GM12878 (cell line): ENCODE results near the gene PPP2R5D. TPM values are rescaled to one million over a fixed set of nuclear protein-coding genes. Genes with fewer than 3 reads are reported as not detected.

Experiments used
- ATAC-seq: fragments of 200-7000 bp; cut with Tn5 transposase; 3 replicates; pipeline ENCODE4 v1.9.1; 2020; ENCODE audit warnings: mild to moderate bottlenecking, moderate library complexity
- BruUV-seq: library from RNA; stranded (reverse); fragments of 400-500 nt; replicated peaks from 2 replicates; lab custom pipeline; 2021; lab: Mats Ljungman, UMichigan
- CTCF ChIA-PET: fragments of 300-600 bp; sonication (Branson Sonifier 250); formaldehyde crosslinking; extraction: SDS; loops from one replicate; lab custom pipeline; 2021; ENCODE audit warnings: inconsistent platforms; lab: Yijun Ruan, JAX
- POLR2A ChIA-PET: fragments of 350-600 bp; formaldehyde crosslinking; extraction: SDS; loops from one replicate; lab custom pipeline; 2021; ENCODE audit warnings: inconsistent platforms; lab: Charles Lee
- RAD21 ChIA-PET: fragments of 300-600 bp; sonication (Branson Sonifier 250); formaldehyde crosslinking; loops from one replicate; lab custom pipeline; 2023; ENCODE audit warnings: antibody characterized with exemption; ENCODE audit not compliant: unreplicated experiment; lab: Charles Lee
- SMC1A ChIA-PET: fragments of 300-600 bp; sonication (Branson Sonifier 250); formaldehyde crosslinking; loops from one replicate; lab custom pipeline; 2023; ENCODE audit not compliant: unreplicated experiment, uncharacterized antibody; lab: Charles Lee
- DNase-seq: peaks from one replicate; pipeline ENCODE4 v3.0.0-alpha.2; 2011; ENCODE audit warnings: low read depth, low spot score
- FAIRE-seq: peaks from 3 replicates; lab custom pipeline; 2011; peaks lifted over from hg19 to GRCh38; lab: Jason Lieb, UNC
- H2AFZ ChIP-seq: 2 replicates; pipeline ENCODE4 v1.6.0; 2011; ENCODE audit warnings: low read depth, low read length, control low read depth; ENCODE audit not compliant: control insufficient read depth
- H3K27ac ChIP-seq: 2 replicates; pipeline ENCODE4 v1.5.1; 2011; ENCODE audit warnings: control low read depth; ENCODE audit not compliant: control insufficient read depth, insufficient read depth
- H3K27me3 ChIP-seq, 2 experiments: replicated peaks in 1 of 2; 2 replicates each; pipeline versions ENCODE4 v1.6.0 to v1.6.1; 2011; ENCODE audit warnings: low read length in 1 of 2; ENCODE audit not compliant: control insufficient read depth in 2 of 2, insufficient read depth in 2 of 2
- H3K36me3 ChIP-seq, 2 experiments: 2 replicates each; pipeline ENCODE4 v1.5.1; 2011; ENCODE audit warnings: low read length in 1 of 2; ENCODE audit not compliant: control insufficient read depth in 2 of 2, insufficient read depth in 2 of 2
- H3K4me1 ChIP-seq: 2 replicates; pipeline ENCODE4 v1.6.1; 2011; ENCODE audit warnings: mild to moderate bottlenecking, low read length, moderate library complexity, mixed read lengths; ENCODE audit not compliant: control insufficient read depth, insufficient read depth
- H3K4me2 ChIP-seq: 2 replicates; pipeline ENCODE4 v1.6.0; 2011; ENCODE audit warnings: control low read depth; ENCODE audit not compliant: control insufficient read depth, insufficient read depth
- H3K4me3 ChIP-seq: fragments of 200-600 bp; sonication (generic); 2 replicates; pipeline ENCODE4 v1.5.1; 2016
- H3K79me2 ChIP-seq: 2 replicates; pipeline ENCODE4 v1.6.0; 2011; ENCODE audit warnings: low read length; ENCODE audit not compliant: control insufficient read depth, insufficient read depth
- H3K9ac ChIP-seq: 2 replicates; pipeline ENCODE4 v1.8.0; 2011; ENCODE audit warnings: low read length, control low read depth, mixed read lengths; ENCODE audit not compliant: control insufficient read depth, insufficient read depth
- H3K9me3 ChIP-seq: replicated peaks from 3 replicates; pipeline ENCODE4 v1.5.1; 2011; ENCODE audit warnings: mild to moderate bottlenecking, low read length; ENCODE audit not compliant: control insufficient read depth, insufficient read depth
- H4K20me1 ChIP-seq: 2 replicates; pipeline ENCODE4 v1.6.0; 2011; ENCODE audit not compliant: control insufficient read depth, insufficient read depth
- HDGF ChIP-seq: fragments of 450-650 bp; IDR thresholded peaks from 2 replicates; pipeline ENCODE4 v1.6.1; 2016; ENCODE audit warnings: antibody characterized with exemption
- IRF4 ChIP-seq: IDR thresholded peaks from 2 replicates; pipeline ENCODE4 v1.6.1; 2011; ENCODE audit warnings: low read depth, low read length
- KDM1A ChIP-seq: fragments of 200-600 bp; sonication (generic); IDR thresholded peaks from 2 replicates; pipeline ENCODE4 v1.6.1; 2016; ENCODE audit warnings: borderline replicate concordance
- KLF5 ChIP-seq: fragments of 450-650 bp; IDR thresholded peaks from 2 replicates; pipeline ENCODE4 v1.6.1; 2014; ENCODE audit warnings: mild to moderate bottlenecking; ENCODE audit not compliant: partially characterized antibody
- NFIC ChIP-seq: IDR thresholded peaks from 2 replicates; pipeline ENCODE4 v1.6.1; 2012; ENCODE audit warnings: low read depth, mild to moderate bottlenecking, inconsistent platforms, low read length, moderate library complexity
- PAX5 ChIP-seq: IDR thresholded peaks from 2 replicates; pipeline ENCODE4 v1.6.1; 2011; ENCODE audit warnings: low read depth, low read length, borderline replicate concordance
- POLR2AphosphoS2 ChIP-seq: IDR thresholded peaks from 2 replicates; pipeline ENCODE4 v1.6.1; 2011; ENCODE audit warnings: low read depth, mild to moderate bottlenecking, low read length, improper control_type of control experiment, moderate library complexity
- RB1 ChIP-seq: fragments of 450-650 bp; formaldehyde crosslinking; IDR thresholded peaks from 2 replicates; pipeline ENCODE4 v1.6.1; 2017; ENCODE audit warnings: mild to moderate bottlenecking, borderline replicate concordance
- RUNX3 ChIP-seq: IDR thresholded peaks from 2 replicates; pipeline ENCODE4 v1.6.1; 2012; ENCODE audit warnings: low read length, inconsistent platforms
- SRF ChIP-seq, 2 experiments: IDR thresholded peaks; 2 replicates each; pipeline ENCODE4 v1.6.1; 2011; ENCODE audit warnings: low read depth in 2 of 2, low read length in 2 of 2, mild to moderate bottlenecking in 1 of 2, moderate library complexity in 1 of 2
- TARDBP ChIP-seq: IDR thresholded peaks from 2 replicates; pipeline ENCODE4 v1.6.1; 2016; ENCODE audit warnings: borderline replicate concordance
- ZNF207 ChIP-seq: fragments of 450-650 bp; IDR thresholded peaks from 2 replicates; pipeline ENCODE4 v1.6.1; 2014; ENCODE audit warnings: antibody characterized with exemption, mild to moderate bottlenecking, borderline replicate concordance
- ZNF622 ChIP-seq: fragments of 450-650 bp; IDR thresholded peaks from 2 replicates; pipeline ENCODE4 v1.6.1; 2017; ENCODE audit warnings: mild to moderate bottlenecking, inconsistent platforms
- WGBS: methylation state at CpG from one replicate; pipeline ENCODE4 v1.1.6; 2016; ENCODE audit warnings: low lambda C conversion rate; ENCODE audit not compliant: insufficient replicate concordance, insufficient coverage; ENCODE audit errors: missing lambda C conversion rate; 5-methylcytosine and 5-hydroxymethylcytosine counted together
- in situ Hi-C: fragments of 300-500 bp; cut with MboI; formaldehyde crosslinking; loops from 9 replicates; pipeline ENCODE4 v1.14.3; 2018; ENCODE audit warnings: mixed read lengths
- intact Hi-C: fragments of 100-400 bp; cut with micrococcal nuclease; formaldehyde crosslinking; loops from one replicate; pipeline ENCODE4 v1.14.2; 2022; ENCODE audit not compliant: unreplicated experiment
- polyA plus RNA-seq, 11 experiments: library from polyadenylated mRNA; depleted of rRNA in 4 of 11; unstranded in 6 of 11; stranded (reverse) in 5 of 11; fragments of >200 nt; fragmentation: Nextera tagmentation in 4 of 11; fragmentation: Illumina TruSeq in 1 of 11; extraction: Ambion mirVana in 4 of 11; extraction: Trizol in 1 of 11; gene quantifications; 1 replicate in 1 of 11; 2 replicates in 10 of 11; pipeline versions ENCODE4 v1.2.1 to v1.2.3, GENCODE V29; 2011 to 2016; ENCODE audit warnings: inconsistent platforms in 2 of 11, missing spikeins in 2 of 11, low read depth in 1 of 11
- total RNA-seq, 4 experiments: library from RNA; depleted of rRNA in 3 of 4; stranded (reverse); fragments of >200 nt in 3 of 4; fragmentation: Illumina TruSeq in 1 of 4; extraction: Trizol in 1 of 4; gene quantifications; 2 replicates each; pipeline versions ENCODE4 v1.2.1 to v1.2.3, GENCODE V29; 2013 to 2021
- TF ChIP-seq, protein P1 (sequence below): fragments of 450-650 bp; IDR thresholded peaks from 2 replicates; pipeline ENCODE4 v1.6.1; 2016; ENCODE audit warnings: mild to moderate bottlenecking
- TF ChIP-seq, protein P2 (sequence below): fragments of 450-650 bp; IDR thresholded peaks from 2 replicates; pipeline ENCODE4 v1.6.1; 2018; ENCODE audit warnings: borderline replicate concordance, mild to moderate bottlenecking; ENCODE audit not compliant: partially characterized antibody

PPP2R5D gene
- total and polyA plus RNA-seq, 10 of the 15 experiments (the other 5 are each of a cell fraction or from before 2014, with no cell fraction given) = 1.5 to 59.0 (median 32.0) TPM

GRCh38 chr6:43050981-43051380, 66.6 kb downstream of the PPP2R5D start:
- in situ Hi-C loops (no loop called here), intact Hi-C loops (no loop called here)
- POLR2A ChIA-PET = no interaction called here
- DNase-seq (no peak), FAIRE-seq (no peak), ATAC-seq (no peak)
- RAD21 ChIA-PET = no interaction called here
- CTCF ChIA-PET = interaction anchor here (0.9 kb wide), 1 partner anchor 93 kb away, joined by 3 read pairs; no protein-coding TSS in a partner anchor
- H3K36me3 ChIP-seq = peaks cover 9 to 28% of the 10 kb centered on the region in 2 experiments
- H3K4me2 ChIP-seq = peak overlapping the region; percentile 54
- H3K27me3 ChIP-seq = no peaks in the 10 kb centered on the region
- SMC1A ChIA-PET = interaction anchor here (0.7 to 0.9 kb wide), 2 partner anchors 34 to 67 kb away, joined by 3 read pairs; partner anchors contain the start of gene PPP2R5D
- no peaks in the 10 kb centered on the region for H3K9me3 ChIP-seq
- H4K20me1 ChIP-seq = no peaks in the 10 kb centered on the region
- BruUV-seq = no TSS peak
- no peak overlapping the region for H3K9ac ChIP-seq
- H3K27ac ChIP-seq = no peak overlapping the region
- peaks cover 21% of the 10 kb centered on the region for H3K79me2 ChIP-seq
- TF ChIP-seq RB1 = no peak
- TF ChIP-seq POLR2AphosphoS2 = peak; percentile 37; the same call in 1 of the 2 replicates
- no peak for TF ChIP-seq SRF (IDR thresholded peaks at IDR 0.05; ENCODE audit: low read depth in 2 of 2, low read length in 2 of 2)
- no peak for TF ChIP-seq KDM1A
- TF ChIP-seq, all 136 proteins: peak for 1
- Histone ChIP-seq H2AFZ (no peak overlapping the region), H3K4me1 (peaks cover 14% of the 10 kb centered on the region), H3K4me3 (no peak overlapping the region)
- WGBS = 94% methylated on average over 17 of the region's 17 CpGs

- Histone ChIP-seq H3K27me3 (no peaks in the 10 kb centered on the region), H3K27ac (peak overlapping the region; percentile 93), H3K9ac (peak overlapping the region; percentile 98; the same call in 1 of the 2 replicates), H2AFZ (no peak overlapping the region), H3K36me3 (peaks cover 9 to 23% of the 10 kb centered on the region in 2 experiments), H4K20me1 (no peaks in the 10 kb centered on the region), H3K4me2 (peak overlapping the region; percentile 93), H3K4me1 (peaks cover 14% of the 10 kb centered on the region), H3K9me3 (no peaks in the 10 kb centered on the region), H3K4me3 (peak overlapping the region; percentile 91), H3K79me2 (peaks cover 21% of the 10 kb centered on the region)
- no peak for ATAC-seq
- no peak for FAIRE-seq
- DNase-seq = no peak
- no TSS peak for BruUV-seq
- intact Hi-C loops (no loop called here), in situ Hi-C loops (no loop called here)
- ChIA-PET POLR2A (no interaction called here), CTCF (no interaction called here), RAD21 (no interaction called here), SMC1A (interaction anchor here (0.6 to 1.3 kb wide), 3 partner anchors 46 to 122 kb away, joined by 3 to 4 read pairs (median 3); no protein-coding TSS in a partner anchor)
- WGBS = 94% methylated on average over 19 of the region's 19 CpGs
- TF ChIP-seq RUNX3 (no peak), PAX5 (no peak), NFIC (no peak), ZNF622 (no peak), IRF4 (no peak), ZNF207 (no peak), TARDBP (no peak), KLF5 (no peak), HDGF (no peak)
- TF ChIP-seq, protein P1, sequence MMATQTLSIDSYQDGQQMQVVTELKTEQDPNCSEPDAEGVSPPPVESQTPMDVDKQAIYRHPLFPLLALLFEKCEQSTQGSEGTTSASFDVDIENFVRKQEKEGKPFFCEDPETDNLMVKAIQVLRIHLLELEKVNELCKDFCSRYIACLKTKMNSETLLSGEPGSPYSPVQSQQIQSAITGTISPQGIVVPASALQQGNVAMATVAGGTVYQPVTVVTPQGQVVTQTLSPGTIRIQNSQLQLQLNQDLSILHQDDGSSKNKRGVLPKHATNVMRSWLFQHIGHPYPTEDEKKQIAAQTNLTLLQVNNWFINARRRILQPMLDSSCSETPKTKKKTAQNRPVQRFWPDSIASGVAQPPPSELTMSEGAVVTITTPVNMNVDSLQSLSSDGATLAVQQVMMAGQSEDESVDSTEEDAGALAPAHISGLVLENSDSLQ = no peak
- TF ChIP-seq, protein P2, sequence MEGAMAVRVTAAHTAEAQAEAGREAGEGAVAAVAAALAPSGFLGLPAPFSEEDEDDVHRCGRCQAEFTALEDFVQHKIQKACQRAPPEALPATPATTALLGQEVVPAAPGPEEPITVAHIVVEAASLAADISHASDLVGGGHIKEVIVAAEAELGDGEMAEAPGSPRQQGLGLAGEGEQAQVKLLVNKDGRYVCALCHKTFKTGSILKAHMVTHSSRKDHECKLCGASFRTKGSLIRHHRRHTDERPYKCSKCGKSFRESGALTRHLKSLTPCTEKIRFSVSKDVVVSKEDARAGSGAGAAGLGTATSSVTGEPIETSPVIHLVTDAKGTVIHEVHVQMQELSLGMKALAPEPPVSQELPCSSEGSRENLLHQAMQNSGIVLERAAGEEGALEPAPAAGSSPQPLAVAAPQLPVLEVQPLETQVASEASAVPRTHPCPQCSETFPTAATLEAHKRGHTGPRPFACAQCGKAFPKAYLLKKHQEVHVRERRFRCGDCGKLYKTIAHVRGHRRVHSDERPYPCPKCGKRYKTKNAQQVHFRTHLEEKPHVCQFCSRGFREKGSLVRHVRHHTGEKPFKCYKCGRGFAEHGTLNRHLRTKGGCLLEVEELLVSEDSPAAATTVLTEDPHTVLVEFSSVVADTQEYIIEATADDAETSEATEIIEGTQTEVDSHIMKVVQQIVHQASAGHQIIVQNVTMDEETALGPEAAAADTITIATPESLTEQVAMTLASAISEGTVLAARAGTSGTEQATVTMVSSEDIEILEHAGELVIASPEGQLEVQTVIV = no peak
Observed at GRCh38 chr6:43052225-43052841, 68.0 kb downstream of the PPP2R5D start.
